HCT116 (cell line): Measurements from ENCODE around the gene PDE4B.

Experiments used
- CTCF ChIP-seq, 3 experiments: fragments of 200-600 bp in 1 of 3; sonication (generic) in 1 of 3; IDR thresholded peaks in 2 of 3; conservative IDR thresholded peaks in 1 of 3; 2 replicates each; pipeline ENCODE4 v1.5.1; 2012 to 2017; ENCODE audit warnings: low read depth in 2 of 3, low read length in 2 of 3, antibody characterized with exemption in 1 of 3, borderline replicate concordance in 1 of 3, control low read depth in 1 of 3, mild to moderate bottlenecking in 1 of 3, mixed read lengths in 1 of 3, mixed run types in 1 of 3, moderate library complexity in 1 of 3; ENCODE audit not compliant: insufficient read depth in 1 of 3
- EZH2phosphoT487 ChIP-seq: fragments of 200-600 bp; IDR thresholded peaks from 2 replicates; pipeline ENCODE4 v1.6.1; 2018; ENCODE audit warnings: antibody characterized with exemption, borderline replicate concordance
- RAD21 ChIP-seq: IDR thresholded peaks from 2 replicates; pipeline ENCODE4 v1.6.1; 2012; ENCODE audit warnings: low read depth, mild to moderate bottlenecking
- REST ChIP-seq: IDR thresholded peaks from 2 replicates; pipeline ENCODE4 v1.6.1; 2012; ENCODE audit warnings: low read depth
- YY1 ChIP-seq: IDR thresholded peaks from 2 replicates; pipeline ENCODE4 v1.6.1; 2011; ENCODE audit warnings: low read length, low read depth, moderate library complexity, mild to moderate bottlenecking; ENCODE audit not compliant: insufficient replicate concordance; ENCODE audit errors: extremely low read depth

GRCh38 chr1:66055092-66055491 is 262.4 kb downstream of the PDE4B start:
- no peak for TF ChIP-seq CTCF (IDR thresholded peaks at IDR 0.05 in 2 of 3, conservative IDR thresholded peaks at IDR 0.05 in 1 of 3; ENCODE audit: borderline replicate concordance in 1 of 3, insufficient read depth in 1 of 3, low read depth in 2 of 3, low read length in 2 of 3)
- TF ChIP-seq YY1: no peak
- no peak for TF ChIP-seq RAD21
- no peak for TF ChIP-seq REST
- TF ChIP-seq EZH2phosphoT487: no peak
